ENCODE results near the gene HNMT.

HNMT gene

DNA sequence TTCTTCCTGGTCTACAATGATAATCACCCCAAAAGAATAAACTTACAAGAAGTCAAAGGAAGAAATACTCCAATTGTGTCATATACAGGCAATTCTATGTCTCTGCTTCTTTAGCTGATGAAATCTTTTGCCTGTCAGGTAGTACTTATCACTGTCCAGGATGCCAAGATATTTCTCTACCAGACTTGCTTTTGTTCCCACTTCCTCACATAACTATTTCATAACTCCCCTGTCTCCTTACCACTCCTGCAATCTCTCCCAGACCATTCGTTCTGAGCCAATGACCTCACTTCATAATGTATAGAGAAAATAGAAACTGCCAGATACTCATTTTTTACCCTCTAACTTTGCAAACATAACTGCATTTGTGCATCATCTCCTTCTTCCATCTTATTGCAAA, 39.1 kb downstream of the HNMT start:
- TF ChIP-seq SIN3A (IDR thresholded peaks at IDR 0.05; ENCODE audit: borderline replicate concordance, insufficient read depth, low read length): no peak
- TF ChIP-seq TAF1 (IDR thresholded peaks at IDR 0.05; ENCODE audit: borderline replicate concordance, insufficient read depth, low read length): no peak
- TF ChIP-seq FOXP2 (optimal IDR thresholded peaks at IDR 0.05; ENCODE audit: borderline replicate concordance, extremely low read depth, extremely low read length, insufficient read depth): no peak
- TF ChIP-seq POLR2AphosphoS5 (IDR thresholded peaks at IDR 0.05; ENCODE audit: low read depth, low read length): no peak
- TF ChIP-seq, protein P1, sequence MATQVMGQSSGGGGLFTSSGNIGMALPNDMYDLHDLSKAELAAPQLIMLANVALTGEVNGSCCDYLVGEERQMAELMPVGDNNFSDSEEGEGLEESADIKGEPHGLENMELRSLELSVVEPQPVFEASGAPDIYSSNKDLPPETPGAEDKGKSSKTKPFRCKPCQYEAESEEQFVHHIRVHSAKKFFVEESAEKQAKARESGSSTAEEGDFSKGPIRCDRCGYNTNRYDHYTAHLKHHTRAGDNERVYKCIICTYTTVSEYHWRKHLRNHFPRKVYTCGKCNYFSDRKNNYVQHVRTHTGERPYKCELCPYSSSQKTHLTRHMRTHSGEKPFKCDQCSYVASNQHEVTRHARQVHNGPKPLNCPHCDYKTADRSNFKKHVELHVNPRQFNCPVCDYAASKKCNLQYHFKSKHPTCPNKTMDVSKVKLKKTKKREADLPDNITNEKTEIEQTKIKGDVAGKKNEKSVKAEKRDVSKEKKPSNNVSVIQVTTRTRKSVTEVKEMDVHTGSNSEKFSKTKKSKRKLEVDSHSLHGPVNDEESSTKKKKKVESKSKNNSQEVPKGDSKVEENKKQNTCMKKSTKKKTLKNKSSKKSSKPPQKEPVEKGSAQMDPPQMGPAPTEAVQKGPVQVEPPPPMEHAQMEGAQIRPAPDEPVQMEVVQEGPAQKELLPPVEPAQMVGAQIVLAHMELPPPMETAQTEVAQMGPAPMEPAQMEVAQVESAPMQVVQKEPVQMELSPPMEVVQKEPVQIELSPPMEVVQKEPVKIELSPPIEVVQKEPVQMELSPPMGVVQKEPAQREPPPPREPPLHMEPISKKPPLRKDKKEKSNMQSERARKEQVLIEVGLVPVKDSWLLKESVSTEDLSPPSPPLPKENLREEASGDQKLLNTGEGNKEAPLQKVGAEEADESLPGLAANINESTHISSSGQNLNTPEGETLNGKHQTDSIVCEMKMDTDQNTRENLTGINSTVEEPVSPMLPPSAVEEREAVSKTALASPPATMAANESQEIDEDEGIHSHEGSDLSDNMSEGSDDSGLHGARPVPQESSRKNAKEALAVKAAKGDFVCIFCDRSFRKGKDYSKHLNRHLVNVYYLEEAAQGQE (IDR thresholded peaks at IDR 0.05; ENCODE audit: insufficient read depth in 1 of 2, low read depth in 2 of 2, low read length in 2 of 2): no peak

DNA sequence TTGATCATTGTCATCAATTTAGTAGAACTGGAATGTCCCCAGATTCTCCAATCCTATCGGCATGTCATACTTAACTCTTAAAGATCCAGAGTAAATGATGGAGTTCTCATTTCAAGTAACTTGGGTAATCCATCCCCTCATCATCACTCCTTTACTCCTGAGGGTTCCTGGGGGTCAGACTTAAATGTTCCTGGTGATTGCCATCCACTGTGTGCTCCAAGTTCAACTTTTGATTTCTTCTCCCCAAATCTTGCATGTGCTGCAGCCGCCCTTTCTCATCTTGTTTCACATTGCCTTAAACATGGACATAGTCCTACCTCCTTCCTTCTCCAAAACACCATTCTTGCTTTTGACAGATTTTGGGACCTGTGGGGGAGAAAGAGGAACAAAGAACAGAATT, 43.2 kb downstream of the HNMT start:
- TF ChIP-seq, protein P1 (IDR thresholded peaks at IDR 0.05; ENCODE audit: insufficient read depth in 1 of 2, low read depth in 2 of 2, low read length in 2 of 2): no peak
- TF ChIP-seq FOXP2 (optimal IDR thresholded peaks at IDR 0.05; ENCODE audit: borderline replicate concordance, extremely low read depth, extremely low read length, insufficient read depth): no peak
- TF ChIP-seq SIN3A (IDR thresholded peaks at IDR 0.05; ENCODE audit: borderline replicate concordance, insufficient read depth, low read length): no peak

- no peak for TF ChIP-seq POLR2AphosphoS5 (IDR thresholded peaks at IDR 0.05; ENCODE audit: low read depth, low read length)
- TF ChIP-seq FOXP2 (optimal IDR thresholded peaks at IDR 0.05; ENCODE audit: borderline replicate concordance, extremely low read depth, extremely low read length, insufficient read depth): no peak
- TF ChIP-seq SIN3A (IDR thresholded peaks at IDR 0.05; ENCODE audit: borderline replicate concordance, insufficient read depth, low read length): no peak
- no peak for TF ChIP-seq TAF1 (IDR thresholded peaks at IDR 0.05; ENCODE audit: borderline replicate concordance, insufficient read depth, low read length)
- TF ChIP-seq, protein P1 (IDR thresholded peaks at IDR 0.05; ENCODE audit: insufficient read depth in 1 of 2, low read depth in 2 of 2, low read length in 2 of 2): no peak
Measured at GRCh38 chr2:138009622-138010021, 45.3 kb downstream of the HNMT start.

GRCh38 chr2:138010890-138011289, 46.6 kb downstream of the HNMT start:
- TF ChIP-seq, protein P1 (IDR thresholded peaks at IDR 0.05; ENCODE audit: insufficient read depth in 1 of 2, low read depth in 2 of 2, low read length in 2 of 2): no peak

DNA sequence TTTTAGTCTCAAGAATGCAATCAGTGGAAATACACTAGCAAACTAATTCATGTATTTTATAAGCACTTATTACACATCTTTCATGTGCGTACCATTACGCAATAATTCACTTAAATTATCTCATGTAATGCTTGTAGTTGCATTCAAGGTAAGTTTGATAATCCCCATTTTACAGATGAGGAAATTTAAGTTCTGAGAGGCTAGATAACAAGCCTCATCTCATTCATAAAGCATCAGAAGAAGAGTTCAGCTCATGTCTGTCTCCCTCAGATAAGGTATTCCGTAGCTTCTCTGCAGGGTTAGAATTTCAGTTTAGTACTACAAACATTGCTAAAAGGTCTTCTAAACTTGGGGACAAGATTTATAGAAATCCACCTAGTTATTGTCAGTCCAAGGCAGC, 47.8 kb downstream of the HNMT start:
- TF ChIP-seq TAF1 (IDR thresholded peaks at IDR 0.05; ENCODE audit: borderline replicate concordance, insufficient read depth, low read length): no peak
- TF ChIP-seq SIN3A (IDR thresholded peaks at IDR 0.05; ENCODE audit: borderline replicate concordance, insufficient read depth, low read length): no peak
- TF ChIP-seq, protein P1 (IDR thresholded peaks at IDR 0.05; ENCODE audit: insufficient read depth in 1 of 2, low read depth in 2 of 2, low read length in 2 of 2): no peak
- no peak for TF ChIP-seq FOXP2 (optimal IDR thresholded peaks at IDR 0.05; ENCODE audit: borderline replicate concordance, extremely low read depth, extremely low read length, insufficient read depth)
